Endothelial cell of umbilical vein (primary cell): ENCODE measurements around the gene ARID2. TPM values are rescaled to one million over a fixed set of nuclear protein-coding genes. Genes with fewer than 3 reads are reported as not detected.

Experiments used
- BruUV-seq: library from RNA; stranded (reverse); fragments of 400-500 nt; replicated peaks from 2 replicates; lab custom pipeline; 2021; lab: Mats Ljungman, UMichigan
- CTCF ChIA-PET: fragments of 300-600, 350-600 bp; sonication (Branson Sonifier 250); formaldehyde crosslinking; loops from one replicate; lab custom pipeline; 2021; ENCODE audit warnings: antibody characterized with exemption, inconsistent platforms; lab: Charles Lee
- POLR2A ChIA-PET: fragments of 300-600, 350-600 bp; sonication (Branson Sonifier 250); formaldehyde crosslinking; loops from one replicate; lab custom pipeline; 2021; ENCODE audit warnings: antibody characterized with exemption, inconsistent platforms; lab: Charles Lee
- DNase-seq: peaks from one replicate; pipeline ENCODE4 v3.0.0-alpha.2; 2011; ENCODE audit warnings: low read depth, low spot score
- FAIRE-seq: peaks from 2 replicates; lab custom pipeline; 2011; peaks lifted over from hg19 to GRCh38; lab: Jason Lieb, UNC
- H2AFZ ChIP-seq: 2 replicates; pipeline ENCODE4 v1.6.0; 2012; ENCODE audit warnings: low read depth, low read length, control low read depth, inconsistent platforms
- H3K27ac ChIP-seq: 2 replicates; pipeline ENCODE4 v1.5.1; 2011; ENCODE audit warnings: low read depth, mild to moderate bottlenecking, control low read depth, low read length, moderate library complexity; ENCODE audit not compliant: insufficient read depth
- H3K27me3 ChIP-seq, 2 experiments: 2 replicates each; pipeline versions ENCODE4 v1.6.0 to v1.6.1; 2011; ENCODE audit warnings: low read length in 2 of 2, mixed read lengths in 1 of 2; ENCODE audit not compliant: control insufficient read depth in 2 of 2, insufficient read depth in 2 of 2
- H3K36me3 ChIP-seq, 2 experiments: 2 replicates in 1 of 2; 3 replicates in 1 of 2; pipeline ENCODE4 v1.5.1; 2011; ENCODE audit warnings: low read length in 2 of 2, mild to moderate bottlenecking in 1 of 2, moderate library complexity in 1 of 2; ENCODE audit not compliant: control insufficient read depth in 2 of 2, insufficient read depth in 2 of 2; ENCODE audit errors: extremely low read depth in 1 of 2
- H3K4me1 ChIP-seq: 3 replicates; pipeline ENCODE4 v1.5.1; 2011; ENCODE audit warnings: mild to moderate bottlenecking, low read length; ENCODE audit not compliant: control insufficient read depth, insufficient read depth; ENCODE audit errors: extremely low read depth
- H3K4me2 ChIP-seq: 2 replicates; pipeline ENCODE4 v1.6.1; 2011; ENCODE audit warnings: low read length, control low read depth, mixed read lengths; ENCODE audit not compliant: insufficient read depth
- H3K4me3 ChIP-seq, 3 experiments: fragments of 200-600 bp in 1 of 3; sonication (generic), shearing (Covaris generic) in 1 of 3; replicated peaks in 1 of 3; 2 replicates each; pipeline ENCODE4 v1.5.1; 2011 to 2016; ENCODE audit warnings: control low read depth in 3 of 3, low read length in 3 of 3, mild to moderate bottlenecking in 2 of 3, inconsistent platforms in 1 of 3, low read depth in 1 of 3, moderate library complexity in 1 of 3; ENCODE audit not compliant: insufficient read depth in 1 of 3
- H3K79me2 ChIP-seq: 2 replicates; pipeline ENCODE4 v1.6.0; 2012; ENCODE audit warnings: low read length, inconsistent platforms; ENCODE audit not compliant: control insufficient read depth, insufficient read depth
- H3K9ac ChIP-seq: replicated peaks from 2 replicates; pipeline ENCODE3; 2011; ENCODE audit warnings: low read length, control low read depth; ENCODE audit not compliant: insufficient read depth; ENCODE audit errors: extremely low read depth
- H3K9me1 ChIP-seq: replicated peaks from 3 replicates; pipeline ENCODE4 v1.6.0; 2011; ENCODE audit warnings: mild to moderate bottlenecking, low read length; ENCODE audit not compliant: control insufficient read depth, insufficient read depth; ENCODE audit errors: extremely low read depth
- H3K9me3 ChIP-seq: replicated peaks from 2 replicates; pipeline ENCODE4 v1.5.1; 2012; ENCODE audit warnings: low read length, inconsistent platforms; ENCODE audit not compliant: control insufficient read depth, insufficient read depth
- H4K20me1 ChIP-seq: replicated peaks from 2 replicates; pipeline ENCODE3; 2011; ENCODE audit warnings: mild to moderate bottlenecking, low read length; ENCODE audit not compliant: control insufficient read depth, insufficient read depth; ENCODE audit errors: extremely low read depth
- EZH2 ChIP-seq: IDR thresholded peaks from 2 replicates; pipeline ENCODE4 v1.6.1; 2012; ENCODE audit warnings: borderline replicate concordance, low read depth, mild to moderate bottlenecking, moderate library complexity, low read length, inconsistent platforms; ENCODE audit not compliant: severe bottlenecking
- FOS ChIP-seq: IDR thresholded peaks from 2 replicates; pipeline ENCODE4 v1.6.1; 2011; ENCODE audit warnings: mild to moderate bottlenecking, low read length, moderate library complexity, borderline replicate concordance; ENCODE audit not compliant: insufficient read depth
- GATA2 ChIP-seq: IDR thresholded peaks from 2 replicates; pipeline ENCODE4 v1.7.0; 2011; ENCODE audit warnings: low read depth, mild to moderate bottlenecking, moderate library complexity, mixed read lengths, low read length; ENCODE audit not compliant: insufficient read length, insufficient read depth
- JUN ChIP-seq: IDR thresholded peaks from 2 replicates; pipeline ENCODE4 v1.6.1; 2011; ENCODE audit warnings: borderline replicate concordance, low read depth; ENCODE audit not compliant: insufficient read length, insufficient read depth
- MAX ChIP-seq: IDR thresholded peaks from 2 replicates; pipeline ENCODE4 v1.6.1; 2011; ENCODE audit not compliant: insufficient read depth, insufficient read length
- MYC ChIP-seq: IDR thresholded peaks from one replicate; pipeline ENCODE4 v1.6.1; 2011; ENCODE audit warnings: mild to moderate bottlenecking, low read depth, low read length
- POLR2A ChIP-seq: IDR thresholded peaks from 2 replicates; pipeline ENCODE4 v1.6.1; 2012; ENCODE audit warnings: low read depth, mild to moderate bottlenecking, control low read depth, low read length
- POLR2AphosphoS5 ChIP-seq: IDR thresholded peaks from 2 replicates; pipeline ENCODE4 v1.6.1; 2012; ENCODE audit warnings: low read depth, mild to moderate bottlenecking, control low read depth, low read length, moderate library complexity; ENCODE audit not compliant: insufficient read depth
- dilution Hi-C: fragments of 300-500 bp; cut with MboI; formaldehyde crosslinking; loops from one replicate; pipeline ENCODE4 v1.15.0; 2019; ENCODE audit warnings: low sequenced_read_pairs; ENCODE audit not compliant: extremely low pct_ligation_motif_present
- intact Hi-C: fragments of 100-400 bp; cut with micrococcal nuclease; formaldehyde crosslinking; loops from one replicate; pipeline ENCODE4 v1.10.0; 2022
- polyA plus RNA-seq, 4 experiments: library from polyadenylated mRNA; depleted of rRNA in 3 of 4; stranded (reverse) in 3 of 4; unstranded in 1 of 4; fragments of >200 nt; gene quantifications; 2 replicates each; pipeline versions ENCODE4 v1.2.1 to v1.2.3, GENCODE V29; 2011 to 2012; ENCODE audit warnings: missing spikeins in 1 of 4
- total RNA-seq: library from RNA; stranded (reverse); gene quantifications from 2 replicates; pipeline ENCODE4 v1.2.3, GENCODE V29; 2021
- TF ChIP-seq, protein P1 (sequence below), 2 donors: IDR thresholded peaks; 1 replicate in 1 of 2; 2 replicates in 1 of 2; pipeline ENCODE4 v1.5.1; 2011; ENCODE audit warnings: low read length in 2 of 2, mild to moderate bottlenecking in 2 of 2, moderate library complexity in 2 of 2, control low read depth in 1 of 2, inconsistent platforms in 1 of 2, low read depth in 1 of 2; ENCODE audit not compliant: insufficient read depth in 1 of 2; ENCODE audit errors: extremely low read depth in 1 of 2

Gene ARID2
- total and polyA plus RNA-seq, 2 donors (not counting 3 experiments of a cell fraction or from before 2014, with no cell fraction given) = 10.8 to 26.7 TPM

DNA sequence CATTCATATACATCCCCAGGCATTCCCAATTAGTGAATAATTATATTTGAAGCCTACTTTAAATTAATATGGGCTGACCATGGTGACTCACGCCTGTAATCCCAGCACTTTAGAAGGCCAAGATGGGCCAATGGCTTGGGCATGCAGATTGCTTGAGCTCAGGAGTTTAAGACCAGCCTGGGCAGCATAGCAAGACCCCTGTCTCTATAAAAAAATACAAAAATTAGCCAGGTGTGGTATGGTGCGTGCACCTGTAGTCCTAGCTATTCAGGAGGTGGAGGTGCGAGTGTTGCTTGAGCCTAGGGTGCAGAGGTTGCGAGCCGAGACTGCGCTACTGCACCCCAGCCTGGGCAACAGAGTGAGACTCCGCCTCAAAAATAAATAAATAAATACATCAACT is 7.6 kb upstream of the ARID2 start:
- Histone ChIP-seq H3K4me3 (no peak overlapping the region), H3K79me2 (peaks cover 41% of the 10 kb centered on the region), H3K9ac (no peak overlapping the region), H4K20me1 (no peaks in the 10 kb centered on the region), H3K4me2 (no peak overlapping the region), H3K9me3 (no peaks in the 10 kb centered on the region), H3K27me3 (no peaks in the 10 kb centered on the region), H3K4me1 (peaks cover 6% of the 10 kb centered on the region), H3K36me3 (no peaks in the 10 kb centered on the region), H2AFZ (no peak overlapping the region), H3K27ac (no peak overlapping the region), H3K9me1 (no peaks in the 10 kb centered on the region)
- TF ChIP-seq FOS (no peak), MAX (no peak), POLR2AphosphoS5 (no peak), JUN (no peak), MYC (no peak), GATA2 (no peak), POLR2A (no peak), EZH2 (no peak)
- TF ChIP-seq, protein P1, sequence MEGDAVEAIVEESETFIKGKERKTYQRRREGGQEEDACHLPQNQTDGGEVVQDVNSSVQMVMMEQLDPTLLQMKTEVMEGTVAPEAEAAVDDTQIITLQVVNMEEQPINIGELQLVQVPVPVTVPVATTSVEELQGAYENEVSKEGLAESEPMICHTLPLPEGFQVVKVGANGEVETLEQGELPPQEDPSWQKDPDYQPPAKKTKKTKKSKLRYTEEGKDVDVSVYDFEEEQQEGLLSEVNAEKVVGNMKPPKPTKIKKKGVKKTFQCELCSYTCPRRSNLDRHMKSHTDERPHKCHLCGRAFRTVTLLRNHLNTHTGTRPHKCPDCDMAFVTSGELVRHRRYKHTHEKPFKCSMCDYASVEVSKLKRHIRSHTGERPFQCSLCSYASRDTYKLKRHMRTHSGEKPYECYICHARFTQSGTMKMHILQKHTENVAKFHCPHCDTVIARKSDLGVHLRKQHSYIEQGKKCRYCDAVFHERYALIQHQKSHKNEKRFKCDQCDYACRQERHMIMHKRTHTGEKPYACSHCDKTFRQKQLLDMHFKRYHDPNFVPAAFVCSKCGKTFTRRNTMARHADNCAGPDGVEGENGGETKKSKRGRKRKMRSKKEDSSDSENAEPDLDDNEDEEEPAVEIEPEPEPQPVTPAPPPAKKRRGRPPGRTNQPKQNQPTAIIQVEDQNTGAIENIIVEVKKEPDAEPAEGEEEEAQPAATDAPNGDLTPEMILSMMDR (IDR thresholded peaks at IDR 0.05; ENCODE audit: extremely low read depth in 1 of 2, insufficient read depth in 1 of 2, low read depth in 1 of 2, low read length in 2 of 2) = no peak
- ChIA-PET POLR2A (no interaction called here), CTCF (interaction anchor here (11.2 kb wide), 1 partner anchor 174 kb away, joined by 337 read pairs; no protein-coding TSS in a partner anchor)
- intact Hi-C loops (no loop called here), dilution Hi-C loops (no loop called here)
- BruUV-seq = no TSS peak
- no peak for DNase-seq
- no peak for FAIRE-seq
